ENCODE results near the gene LRRC49.
A peak's percentile ranks its signal among the peaks of the same experiment; 100 is the strongest.

DNA sequence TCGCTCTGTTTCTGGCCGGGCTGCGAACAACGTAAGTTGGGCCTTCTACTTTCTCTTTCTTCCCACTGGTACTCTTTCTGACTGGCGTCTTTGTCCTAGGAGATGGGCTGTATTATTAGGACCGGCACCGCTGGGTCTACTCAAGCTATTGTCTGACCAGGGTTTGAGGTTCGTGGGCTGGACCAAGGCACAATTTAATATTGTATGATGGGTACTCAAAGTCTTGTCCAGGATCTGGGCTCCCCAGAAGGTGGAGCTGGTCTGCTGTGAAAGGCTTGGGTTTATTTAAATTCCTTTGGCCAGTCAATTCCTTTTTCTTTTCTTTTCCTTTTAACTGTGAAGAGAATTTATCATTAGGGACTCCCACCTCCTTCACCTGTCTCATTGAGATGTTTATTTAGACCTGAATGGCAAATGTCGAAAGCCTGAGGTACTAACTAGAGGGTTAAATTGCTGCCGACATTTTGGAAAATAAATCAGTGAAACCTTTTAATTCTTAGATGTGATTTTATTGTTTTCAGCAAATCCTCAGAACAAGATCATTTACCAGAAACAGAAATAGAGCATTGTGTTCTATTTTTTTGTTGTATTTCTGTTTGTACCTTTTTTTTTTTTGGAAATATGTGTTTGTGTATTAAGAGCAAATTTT lies 410 bp downstream of the LRRC49 start:
- TF ChIP-seq POLR2A (IDR thresholded peaks at IDR 0.05) = no peak
- TF ChIP-seq, protein P1, sequence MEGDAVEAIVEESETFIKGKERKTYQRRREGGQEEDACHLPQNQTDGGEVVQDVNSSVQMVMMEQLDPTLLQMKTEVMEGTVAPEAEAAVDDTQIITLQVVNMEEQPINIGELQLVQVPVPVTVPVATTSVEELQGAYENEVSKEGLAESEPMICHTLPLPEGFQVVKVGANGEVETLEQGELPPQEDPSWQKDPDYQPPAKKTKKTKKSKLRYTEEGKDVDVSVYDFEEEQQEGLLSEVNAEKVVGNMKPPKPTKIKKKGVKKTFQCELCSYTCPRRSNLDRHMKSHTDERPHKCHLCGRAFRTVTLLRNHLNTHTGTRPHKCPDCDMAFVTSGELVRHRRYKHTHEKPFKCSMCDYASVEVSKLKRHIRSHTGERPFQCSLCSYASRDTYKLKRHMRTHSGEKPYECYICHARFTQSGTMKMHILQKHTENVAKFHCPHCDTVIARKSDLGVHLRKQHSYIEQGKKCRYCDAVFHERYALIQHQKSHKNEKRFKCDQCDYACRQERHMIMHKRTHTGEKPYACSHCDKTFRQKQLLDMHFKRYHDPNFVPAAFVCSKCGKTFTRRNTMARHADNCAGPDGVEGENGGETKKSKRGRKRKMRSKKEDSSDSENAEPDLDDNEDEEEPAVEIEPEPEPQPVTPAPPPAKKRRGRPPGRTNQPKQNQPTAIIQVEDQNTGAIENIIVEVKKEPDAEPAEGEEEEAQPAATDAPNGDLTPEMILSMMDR (IDR thresholded peaks at IDR 0.05) = peak in 1 of 2 donors; percentile 27
- TF ChIP-seq POLR2AphosphoS5 (IDR thresholded peaks at IDR 0.05) = no peak
- no peak for TF ChIP-seq EP300 (IDR thresholded peaks at IDR 0.05)
